ENCODE data around the gene NEURL3. TPM values are rescaled to one million over a fixed set of nuclear protein-coding genes. Genes with fewer than 3 reads are reported as not detected.

NEURL3 gene
- total and polyA plus RNA-seq, 2 donors (not counting 1 experiment from before 2014, with no cell fraction given), result not detected

DNA sequence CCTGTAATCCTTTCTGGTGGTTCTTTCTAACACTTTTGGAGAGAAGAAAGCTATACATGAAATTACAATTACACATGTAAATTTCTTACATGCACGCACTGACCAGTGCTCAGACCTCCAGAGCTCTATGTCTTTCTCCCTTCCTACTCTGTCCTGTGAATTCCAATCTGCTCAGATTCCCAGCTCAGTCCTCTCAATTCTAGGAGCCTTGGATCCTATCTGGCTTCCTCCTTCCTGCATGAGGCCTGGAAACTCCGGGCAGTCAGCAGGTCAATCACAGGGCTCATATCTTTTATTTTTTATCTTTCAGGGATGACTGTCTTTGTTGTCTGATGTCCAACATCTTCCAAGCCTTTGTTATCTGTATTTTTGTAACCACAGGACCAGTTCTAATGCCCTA is 56.0 kb downstream of the NEURL3 start:
- Histone ChIP-seq H2AFZ (ENCODE audit: insufficient read depth, low read depth, low read length, poor library complexity, severe bottlenecking) (no peak overlapping the region), H3K9me3 (ENCODE audit: control extremely low read depth in 1 of 3, control insufficient read depth in 2 of 3, insufficient read depth in 1 of 3, low read length in 2 of 3) (no peaks in the 10 kb centered on the region), H3K27me3 (replicated peaks in 1 of 4; ENCODE audit: control extremely low read depth in 1 of 4, control insufficient read depth in 3 of 4, insufficient read depth in 4 of 4, low read length in 3 of 4) (peaks cover 0 to 8% (median 0%) of the 10 kb centered on the region in 4 experiments), H3K36me3 (replicated peaks in 1 of 2; ENCODE audit: control extremely low read depth in 1 of 2, control insufficient read depth in 1 of 2, extremely low read depth in 1 of 2, insufficient read depth in 2 of 2, low read length in 1 of 2) (no peaks in the 10 kb centered on the region), H3K4me3 (ENCODE audit: control extremely low read depth in 1 of 5, extremely low read depth in 1 of 5, insufficient read depth in 1 of 5, low read depth in 2 of 5, low read length in 4 of 5) (no peak overlapping the region), H3K4me1 (ENCODE audit: control insufficient read depth in 2 of 2, insufficient read depth in 2 of 2, low read length in 2 of 2) (no peaks in the 10 kb centered on the region), H3K79me2 (ENCODE audit: control insufficient read depth, insufficient read depth, low read length) (no peaks in the 10 kb centered on the region), H3K27ac (ENCODE audit: low read length in 2 of 2) (no peak overlapping the region), H3K9ac (ENCODE audit: low read length) (no peak overlapping the region), H3K4me2 (replicated peaks; ENCODE audit: low read depth, low read length, poor library complexity, severe bottlenecking) (no peak overlapping the region), H4K20me1 (ENCODE audit: control insufficient read depth, insufficient read depth, low read length, poor library complexity, severe bottlenecking) (no peaks in the 10 kb centered on the region)
- Mint-ChIP-seq H3K27ac (no peak overlapping the region), H3K9me3 (ENCODE audit: insufficient read depth) (no peaks in the 10 kb centered on the region), H3K27me3 (peaks cover 3% of the 10 kb centered on the region), H3K4me3 (no peak overlapping the region), H3K4me1 (no peaks in the 10 kb centered on the region)
- POLR2A ChIA-PET, result no interaction called here
- DNase-seq, result no peak
- WGBS (ENCODE audit: insufficient coverage), result no CpG with 5 or more reads among the region's 2 CpGs
- ATAC-seq (ENCODE audit: low read depth), result no peak
- CTCF ChIA-PET, result no interaction called here
- intact Hi-C loops (cut with micrococcal nuclease), result no loop called here
- TF ChIP-seq, protein P1, sequence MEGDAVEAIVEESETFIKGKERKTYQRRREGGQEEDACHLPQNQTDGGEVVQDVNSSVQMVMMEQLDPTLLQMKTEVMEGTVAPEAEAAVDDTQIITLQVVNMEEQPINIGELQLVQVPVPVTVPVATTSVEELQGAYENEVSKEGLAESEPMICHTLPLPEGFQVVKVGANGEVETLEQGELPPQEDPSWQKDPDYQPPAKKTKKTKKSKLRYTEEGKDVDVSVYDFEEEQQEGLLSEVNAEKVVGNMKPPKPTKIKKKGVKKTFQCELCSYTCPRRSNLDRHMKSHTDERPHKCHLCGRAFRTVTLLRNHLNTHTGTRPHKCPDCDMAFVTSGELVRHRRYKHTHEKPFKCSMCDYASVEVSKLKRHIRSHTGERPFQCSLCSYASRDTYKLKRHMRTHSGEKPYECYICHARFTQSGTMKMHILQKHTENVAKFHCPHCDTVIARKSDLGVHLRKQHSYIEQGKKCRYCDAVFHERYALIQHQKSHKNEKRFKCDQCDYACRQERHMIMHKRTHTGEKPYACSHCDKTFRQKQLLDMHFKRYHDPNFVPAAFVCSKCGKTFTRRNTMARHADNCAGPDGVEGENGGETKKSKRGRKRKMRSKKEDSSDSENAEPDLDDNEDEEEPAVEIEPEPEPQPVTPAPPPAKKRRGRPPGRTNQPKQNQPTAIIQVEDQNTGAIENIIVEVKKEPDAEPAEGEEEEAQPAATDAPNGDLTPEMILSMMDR (IDR thresholded peaks at IDR 0.05), result no peak
- TF ChIP-seq EZH2 (IDR thresholded peaks at IDR 0.05; ENCODE audit: borderline replicate concordance, insufficient read depth, low read depth, low read length, poor library complexity, severe bottlenecking), result no peak

DNA sequence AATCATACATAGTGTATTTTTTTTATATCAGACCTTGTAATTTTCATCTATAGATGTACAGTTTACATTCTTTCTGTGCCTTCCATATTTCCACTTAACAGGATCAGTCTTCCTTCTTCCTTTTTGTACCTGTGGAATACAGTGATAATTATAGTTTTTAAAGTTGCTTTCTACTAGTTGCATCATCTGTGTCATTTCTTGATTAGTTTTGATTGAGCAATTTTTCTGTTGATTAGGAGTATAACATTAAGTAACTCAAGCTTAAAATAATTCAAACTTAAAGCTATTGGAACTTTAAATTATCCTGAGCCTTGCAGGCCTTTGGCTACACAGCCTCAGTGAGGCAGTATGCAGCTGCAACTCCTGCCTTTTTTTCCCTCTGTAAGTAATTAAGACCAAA is 57.4 kb downstream of the NEURL3 start:
- H3K4me2 ChIP-seq (replicated peaks; ENCODE audit: low read depth, low read length, poor library complexity, severe bottlenecking), result no peak overlapping the region
- DNase-seq (no peak), ATAC-seq (ENCODE audit: low read depth) (no peak)
- no peaks in the 10 kb centered on the region for H3K79me2 ChIP-seq (ENCODE audit: control insufficient read depth, insufficient read depth, low read length)
- H3K9me3 Mint-ChIP-seq (ENCODE audit: insufficient read depth), result no peaks in the 10 kb centered on the region
- no peak overlapping the region for H3K27ac Mint-ChIP-seq
- H3K4me1 ChIP-seq (ENCODE audit: control insufficient read depth in 2 of 2, insufficient read depth in 2 of 2, low read length in 2 of 2), result no peaks in the 10 kb centered on the region
- no peak overlapping the region for H3K27ac ChIP-seq (ENCODE audit: low read length in 2 of 2)
- H3K9ac ChIP-seq (ENCODE audit: low read length), result no peak overlapping the region
- no peak overlapping the region for H3K4me3 ChIP-seq (ENCODE audit: control extremely low read depth in 1 of 5, extremely low read depth in 1 of 5, insufficient read depth in 1 of 5, low read depth in 2 of 5, low read length in 4 of 5)
- ChIA-PET POLR2A (no interaction called here), CTCF (interaction anchor here (0.5 kb wide), 1 partner anchor 36 kb away, joined by 3 read pairs; no protein-coding TSS in a partner anchor)
- no peaks in the 10 kb centered on the region for H3K36me3 ChIP-seq (replicated peaks in 1 of 2; ENCODE audit: control extremely low read depth in 1 of 2, control insufficient read depth in 1 of 2, extremely low read depth in 1 of 2, insufficient read depth in 2 of 2, low read length in 1 of 2)
- intact Hi-C loops (cut with micrococcal nuclease), result no loop called here
- H3K4me1 Mint-ChIP-seq, result no peaks in the 10 kb centered on the region
- H4K20me1 ChIP-seq (ENCODE audit: control insufficient read depth, insufficient read depth, low read length, poor library complexity, severe bottlenecking), result no peaks in the 10 kb centered on the region
- no peak for TF ChIP-seq EZH2 (IDR thresholded peaks at IDR 0.05; ENCODE audit: borderline replicate concordance, insufficient read depth, low read depth, low read length, poor library complexity, severe bottlenecking)
- TF ChIP-seq, protein P1 (IDR thresholded peaks at IDR 0.05), result no peak
- H3K27me3 Mint-ChIP-seq, result peaks cover 3% of the 10 kb centered on the region
- H3K27me3 ChIP-seq (replicated peaks in 1 of 4; ENCODE audit: control extremely low read depth in 1 of 4, control insufficient read depth in 3 of 4, insufficient read depth in 4 of 4, low read length in 3 of 4), result peaks cover 0 to 3% (median 0%) of the 10 kb centered on the region in 4 experiments
- H3K4me3 Mint-ChIP-seq, result no peak overlapping the region
- H3K9me3 ChIP-seq (ENCODE audit: control extremely low read depth in 1 of 3, control insufficient read depth in 2 of 3, insufficient read depth in 1 of 3, low read length in 2 of 3), result no peaks in the 10 kb centered on the region
- no peak overlapping the region for H2AFZ ChIP-seq (ENCODE audit: insufficient read depth, low read depth, low read length, poor library complexity, severe bottlenecking)

Other genes starting within 250 kb of the NEURL3 start
- 48.0 and 48.5 TPM in 2 replicates for gene TMEM127, start 239.4 kb downstream of the NEURL3 start, total RNA-seq
- gene TMEM127, start 239.4 kb downstream of the NEURL3 start, polyA plus RNA-seq, result 15.7 and 21.5 TPM in 2 replicates
- gene CIAO1, start 239.1 kb downstream of the NEURL3 start, total RNA-seq, result 85.4 and 91.2 TPM in 2 replicates
- 74.8 and 86.9 TPM in 2 replicates for gene CIAO1, start 239.1 kb downstream of the NEURL3 start, polyA plus RNA-seq
- 214 and 216 TPM in 2 replicates for gene SNRNP200, start 199.8 kb downstream of the NEURL3 start, total RNA-seq
- 198 and 211 TPM in 2 replicates for gene SNRNP200, start 199.8 kb downstream of the NEURL3 start, polyA plus RNA-seq
- gene ITPRIPL1, start 180.0 kb downstream of the NEURL3 start, total RNA-seq, result 4.2 and 4.8 TPM in 2 replicates
- gene ITPRIPL1, start 180.0 kb downstream of the NEURL3 start, polyA plus RNA-seq, result 1.8 and 2.6 TPM in 2 replicates
- 1.1 and 1.2 TPM in 2 replicates for gene NCAPH, start 169.6 kb downstream of the NEURL3 start, total RNA-seq
- 0.52 and 0.84 TPM in 2 replicates for gene NCAPH, start 169.6 kb downstream of the NEURL3 start, polyA plus RNA-seq
- gene ARID5A, start 31.4 kb upstream of the NEURL3 start, total RNA-seq, result 93.0 and 100 TPM in 2 replicates
- gene ARID5A, start 31.4 kb upstream of the NEURL3 start, polyA plus RNA-seq, result 35.5 and 62.3 TPM in 2 replicates
- gene KANSL3, start 133.0 kb upstream of the NEURL3 start, total RNA-seq, result 55.4 and 56.9 TPM in 2 replicates
- 22.2 and 24.3 TPM in 2 replicates for gene KANSL3, start 133.0 kb upstream of the NEURL3 start, polyA plus RNA-seq
- gene FER1L5, start 137.4 kb upstream of the NEURL3 start, total RNA-seq, result not detected in 2 replicates
- not detected in 2 replicates for gene FER1L5, start 137.4 kb upstream of the NEURL3 start, polyA plus RNA-seq
- gene LMAN2L, start 234.7 kb upstream of the NEURL3 start, total RNA-seq, result 10.7 TPM in 2 replicates
- gene LMAN2L, start 234.7 kb upstream of the NEURL3 start, polyA plus RNA-seq, result 5.6 and 5.7 TPM in 2 replicates

Data from B cell (primary cell).